H1 (cell line): ENCODE results near the gene LTBR. TPM values are rescaled to one million over a fixed set of nuclear protein-coding genes. Genes with fewer than 3 reads are reported as not detected.

ENCODE experiments used
- CTCF ChIA-PET: fragments of 300-600 bp; sonication (Branson Sonifier 250); formaldehyde crosslinking; loops from one replicate; lab custom pipeline; 2021; ENCODE audit not compliant: partially characterized antibody; lab: Charles Lee
- POLR2A ChIA-PET: fragments of 300-600 bp; sonication (Branson Sonifier 250); formaldehyde crosslinking; loops from one replicate; lab custom pipeline; 2021; ENCODE audit warnings: inconsistent platforms; ENCODE audit not compliant: partially characterized antibody; lab: Charles Lee
- DNase-seq, 2 experiments: peaks; one replicate each; pipeline versions ENCODE4 v3.0.0 to v3.0.0-alpha.2; 2010 to 2022; ENCODE audit warnings: low spot score in 2 of 2, low read depth in 1 of 2, mixed read lengths in 1 of 2
- FAIRE-seq: peaks from 2 replicates; lab custom pipeline; 2011; peaks lifted over from hg19 to GRCh38; lab: Jason Lieb, UNC
- H2AFZ ChIP-seq: 2 replicates; pipeline ENCODE4 v1.8.1; 2012; ENCODE audit warnings: low read length, inconsistent platforms
- H2AK5ac ChIP-seq: 2 replicates; pipeline ENCODE4 v1.6.1; 2013; ENCODE audit warnings: low read depth, low read length
- H2BK120ac ChIP-seq: replicated peaks from 2 replicates; pipeline ENCODE3; 2013; ENCODE audit warnings: low read depth, low read length, inconsistent platforms
- H2BK12ac ChIP-seq: 2 replicates; pipeline ENCODE4 v1.6.1; 2013; ENCODE audit warnings: low read depth, low read length
- H2BK15ac ChIP-seq: 2 replicates; pipeline ENCODE4 v1.6.1; 2013; ENCODE audit warnings: low read length
- H2BK20ac ChIP-seq: 2 replicates; pipeline ENCODE4 v1.6.1; 2013; ENCODE audit warnings: low read length
- H2BK5ac ChIP-seq: 2 replicates; pipeline ENCODE4 v1.6.1; 2013; ENCODE audit warnings: low read depth, low read length
- H3K14ac ChIP-seq: 2 replicates; pipeline ENCODE4 v1.6.1; 2013; ENCODE audit warnings: inconsistent platforms; ENCODE audit not compliant: insufficient read length
- H3K18ac ChIP-seq: 2 replicates; pipeline ENCODE4 v1.6.1; 2013; ENCODE audit warnings: low read length; ENCODE audit errors: extremely low read depth
- H3K23ac ChIP-seq: 2 replicates; pipeline ENCODE4 v1.6.1; 2013; ENCODE audit warnings: inconsistent platforms; ENCODE audit not compliant: insufficient read length
- H3K23me2 ChIP-seq: 2 replicates; pipeline ENCODE4 v1.6.1; 2013; ENCODE audit warnings: low read depth, low read length
- H3K27ac ChIP-seq: 2 replicates; pipeline ENCODE4 v1.6.1; 2011; ENCODE audit warnings: low read depth, low read length, inconsistent platforms
- H3K27me3 ChIP-seq, 4 experiments: replicated peaks in 1 of 4; 1 replicate in 1 of 4; 2 replicates in 3 of 4; pipeline versions ENCODE4 v1.6.1 to v1.8.1; 2011 to 2013; ENCODE audit warnings: low read length in 3 of 4, mild to moderate bottlenecking in 3 of 4, inconsistent platforms in 2 of 4, mixed read lengths in 2 of 4, moderate library complexity in 1 of 4; ENCODE audit not compliant: control insufficient read depth in 3 of 4, insufficient read depth in 3 of 4; ENCODE audit errors: extremely low read depth in 1 of 4
- H3K36me3 ChIP-seq, 4 experiments: 2 replicates each; pipeline versions ENCODE4 v1.6.1 to v1.8.1; 2011 to 2013; ENCODE audit warnings: mild to moderate bottlenecking in 4 of 4, low read length in 3 of 4, moderate library complexity in 2 of 4, control low read depth in 1 of 4, inconsistent platforms in 1 of 4; ENCODE audit not compliant: insufficient read depth in 4 of 4, control insufficient read depth in 2 of 4
- H3K4ac ChIP-seq: replicated peaks from 2 replicates; pipeline ENCODE3; 2013; ENCODE audit warnings: low read length, low read depth, mixed read lengths, inconsistent platforms; ENCODE audit not compliant: insufficient read length
- H3K4me1 ChIP-seq, 4 experiments: replicated peaks in 1 of 4; 1 replicate in 1 of 4; 2 replicates in 3 of 4; pipeline versions ENCODE4 v1.6.1 to v1.8.1; 2011 to 2013; ENCODE audit warnings: low read length in 3 of 4, inconsistent platforms in 2 of 4, mixed read lengths in 1 of 4; ENCODE audit not compliant: insufficient read depth in 4 of 4, control insufficient read depth in 3 of 4
- H3K4me2 ChIP-seq, 2 experiments: 2 replicates each; pipeline versions ENCODE4 v1.6.1 to v1.8.1; 2011 to 2013; ENCODE audit warnings: low read depth in 2 of 2, low read length in 2 of 2, control low read depth in 1 of 2, inconsistent platforms in 1 of 2, mild to moderate bottlenecking in 1 of 2; ENCODE audit not compliant: insufficient read depth in 1 of 2
- H3K4me3 ChIP-seq, 4 experiments: fragments of 200-600, 300-600 bp in 1 of 4; sonication (generic), shearing (Covaris generic), sonication (Bioruptor Twin) in 1 of 4; 2 replicates each; pipeline versions ENCODE4 v1.5.1 to v1.8.1; 2011 to 2016; ENCODE audit warnings: low read length in 4 of 4, low read depth in 3 of 4, control low read depth in 2 of 4, inconsistent platforms in 2 of 4, mild to moderate bottlenecking in 2 of 4, mixed read lengths in 1 of 4, moderate library complexity in 1 of 4; ENCODE audit not compliant: insufficient read depth in 2 of 4; ENCODE audit errors: extremely low read depth in 1 of 4
- H3K56ac ChIP-seq: replicated peaks from 2 replicates; pipeline ENCODE3; 2013; ENCODE audit warnings: low read depth, mild to moderate bottlenecking, mixed read lengths, low read length, inconsistent platforms; ENCODE audit not compliant: insufficient read length
- H3K79me1 ChIP-seq: 2 replicates; pipeline ENCODE4 v1.6.1; 2013; ENCODE audit warnings: low read depth, low read length, control low read depth
- H3K79me2 ChIP-seq, 2 experiments: 2 replicates each; pipeline versions ENCODE4 v1.6.1 to v1.8.1; 2012 to 2013; ENCODE audit warnings: low read length in 2 of 2, mild to moderate bottlenecking in 2 of 2, inconsistent platforms in 1 of 2; ENCODE audit not compliant: insufficient read depth in 2 of 2, control insufficient read depth in 1 of 2
- H3K9ac ChIP-seq, 4 experiments: replicated peaks in 1 of 4; 1 replicate in 1 of 4; 2 replicates in 3 of 4; pipeline versions ENCODE4 v1.6.1 to v1.8.1; 2011 to 2013; ENCODE audit warnings: low read depth in 3 of 4, low read length in 3 of 4, control low read depth in 2 of 4, mild to moderate bottlenecking in 2 of 4, moderate library complexity in 2 of 4, inconsistent platforms in 1 of 4; ENCODE audit errors: extremely low read depth in 1 of 4
- H3K9me3 ChIP-seq, 2 experiments: 2 replicates each; pipeline versions ENCODE4 v1.6.1 to v1.8.1; 2012 to 2013; ENCODE audit warnings: mild to moderate bottlenecking in 2 of 2, moderate library complexity in 2 of 2, control low read depth in 1 of 2, inconsistent platforms in 1 of 2, low read depth in 1 of 2, low read length in 1 of 2, mixed read lengths in 1 of 2; ENCODE audit not compliant: insufficient read depth in 2 of 2
- H4K20me1 ChIP-seq, 2 experiments: replicated peaks in 1 of 2; 2 replicates each; pipeline versions ENCODE3 to v1.8.1; 2011 to 2013; ENCODE audit warnings: inconsistent platforms in 2 of 2, low read length in 2 of 2, mild to moderate bottlenecking in 1 of 2; ENCODE audit not compliant: insufficient read depth in 2 of 2, control insufficient read depth in 1 of 2
- H4K5ac ChIP-seq: 2 replicates; pipeline ENCODE4 v1.6.1; 2013; ENCODE audit warnings: low read length, low read depth, mixed read lengths, inconsistent platforms; ENCODE audit not compliant: insufficient read length
- H4K8ac ChIP-seq: 2 replicates; pipeline ENCODE4 v1.8.0; 2013; ENCODE audit warnings: mild to moderate bottlenecking, moderate library complexity, low read length, inconsistent platforms; ENCODE audit not compliant: insufficient read depth; ENCODE audit errors: extremely low read depth
- H4K91ac ChIP-seq: replicated peaks from 2 replicates; pipeline ENCODE3; 2013; ENCODE audit warnings: low read length, mixed read lengths, inconsistent platforms; ENCODE audit not compliant: insufficient read length
- BACH1 ChIP-seq: IDR thresholded peaks from 2 replicates; pipeline ENCODE4 v1.6.1; 2012; ENCODE audit warnings: low read length, improper control_type of control experiment
- GABPA ChIP-seq: IDR thresholded peaks from 2 replicates; pipeline ENCODE4 v1.6.1; 2011; ENCODE audit warnings: mild to moderate bottlenecking, low read length, moderate library complexity, borderline replicate concordance; ENCODE audit not compliant: insufficient read depth
- GTF2F1 ChIP-seq: IDR thresholded peaks from 2 replicates; pipeline ENCODE4 v1.6.1; 2012; ENCODE audit warnings: low read depth, low read length, improper control_type of control experiment, borderline replicate concordance
- TBP ChIP-seq: IDR thresholded peaks from 2 replicates; pipeline ENCODE4 v1.6.1; 2011; ENCODE audit warnings: low read depth, low read length, improper control_type of control experiment
- TCF12 ChIP-seq: IDR thresholded peaks from 2 replicates; pipeline ENCODE4 v1.6.1; 2011; ENCODE audit warnings: low read depth, mild to moderate bottlenecking, low read length
- WGBS, 2 experiments: shearing (Covaris generic) in 1 of 2; methylation state at CpG; one replicate each; pipeline versions ENCODE4 v1.1.6 to v1.1.7; 2013 to 2015; ENCODE audit warnings: low lambda C conversion rate in 2 of 2, mixed read lengths in 2 of 2, inconsistent platforms in 1 of 2, low coverage in 1 of 2, missing lambda C conversion rate in 1 of 2; ENCODE audit not compliant: insufficient replicate concordance in 2 of 2, insufficient coverage in 1 of 2, insufficient read length in 1 of 2; ENCODE audit errors: extremely low coverage in 1 of 2, missing lambda C conversion rate in 1 of 2; 5-methylcytosine and 5-hydroxymethylcytosine counted together
- polyA plus RNA-seq, 7 experiments: library from polyadenylated mRNA; depleted of rRNA in 3 of 7; stranded (reverse) in 5 of 7; unstranded in 2 of 7; fragments of >200 nt in 5 of 7; fragments of 200-250 nt in 2 of 7; gene quantifications; 1 replicate in 5 of 7; 2 replicates in 1 of 7; 4 replicates in 1 of 7; pipeline versions ENCODE4 v1.2.1 to v1.2.3, GENCODE V29; 2011 to 2013; ENCODE audit warnings: missing spikeins in 2 of 7, mixed read lengths in 2 of 7
- total RNA-seq: library from RNA; stranded (reverse); fragmentation: NEBNext Ultra II Directional; extraction: Animal tissue kit (Norgen Biotek cat#: 25700); gene quantifications from 2 replicates; pipeline ENCODE4 v1.2.1, GENCODE V29; 2021
- TF ChIP-seq, protein P1 (sequence below): IDR thresholded peaks from 2 replicates; pipeline ENCODE4 v1.6.1; 2011; ENCODE audit warnings: low read length, improper control_type of control experiment

Gene LTBR
- total and polyA plus RNA-seq, 2 of the 8 experiments (the other 6 are each of a cell fraction or from before 2014, with no cell fraction given), result 5.1 to 6.3 TPM

DNA sequence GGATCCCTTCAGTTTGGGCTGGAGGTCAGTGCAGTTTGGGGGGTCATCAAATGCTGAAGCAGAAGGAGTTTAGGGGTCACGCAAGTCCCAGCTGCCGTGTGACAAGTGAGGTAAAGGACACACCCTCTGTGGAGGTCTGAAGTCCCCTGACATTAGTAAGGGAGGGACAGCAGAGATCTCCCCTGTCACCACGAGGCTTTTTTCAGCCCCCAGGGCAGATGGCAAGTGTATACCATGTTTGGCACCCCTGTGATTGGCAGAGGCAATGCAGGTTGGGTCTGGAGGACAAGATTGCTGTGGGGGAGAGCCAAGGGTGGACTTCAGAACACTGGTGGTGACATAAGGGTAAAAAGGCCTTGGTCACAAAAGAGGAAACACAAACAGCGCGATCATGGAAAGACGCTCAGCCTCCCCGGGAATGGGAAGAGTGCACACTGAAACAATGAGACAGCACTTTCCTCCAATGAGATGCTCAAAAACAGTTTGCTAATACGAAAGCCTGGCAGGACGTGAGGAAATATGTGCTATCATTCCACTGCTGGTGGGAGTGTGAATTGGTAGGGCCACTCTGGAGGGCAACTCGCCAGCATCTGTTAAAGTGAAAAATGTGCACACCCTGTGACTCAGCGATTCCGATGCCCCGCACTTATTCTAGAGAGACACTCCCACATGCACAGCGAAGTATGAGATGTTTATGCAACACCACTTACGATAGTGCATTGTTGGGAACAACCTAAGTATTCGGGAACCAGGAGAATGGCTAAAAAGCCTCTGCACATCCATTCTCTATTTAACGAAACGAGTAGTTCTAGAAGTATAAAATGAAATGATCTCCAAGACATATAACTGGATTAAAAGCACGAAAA, 46.4 kb downstream of the LTBR start:
- Histone ChIP-seq H3K18ac (no peak overlapping the region), H3K4me3 (no peak overlapping the region), H3K56ac (no peak overlapping the region), H3K23ac (no peak overlapping the region), H2BK5ac (no peak overlapping the region), H3K27ac (no peak overlapping the region), H3K79me2 (no peaks in the 10 kb centered on the region), H3K4me2 (no peak overlapping the region), H3K36me3 (no peaks in the 10 kb centered on the region), H3K27me3 (no peaks in the 10 kb centered on the region), H3K9me3 (no peaks in the 10 kb centered on the region), H3K79me1 (no peaks in the 10 kb centered on the region), H3K14ac (no peak overlapping the region), H3K4me1 (peaks cover 0 to 8% (median under 1%) of the 10 kb centered on the region in 4 experiments; a peak in 3 of 7 replicates), H2AK5ac (no peak overlapping the region), H4K91ac (no peak overlapping the region), H3K4ac (no peak overlapping the region), H2BK12ac (no peak overlapping the region), H2AFZ (no peak overlapping the region; the same call in 1 of the 2 replicates), H4K20me1 (no peaks in the 10 kb centered on the region), H2BK120ac (no peak overlapping the region), H3K9ac (no peak overlapping the region), H2BK20ac (no peak overlapping the region), H2BK15ac (no peak overlapping the region), H4K8ac (no peak overlapping the region), H3K23me2 (no peaks in the 10 kb centered on the region), H4K5ac (no peak overlapping the region)
- WGBS, 2 experiments, result 91% methylated on average over 19 of the region's 19 CpGs; no CpG with 5 or more reads in 1 of the 2 experiments
- TF ChIP-seq TCF12 (no peak), GABPA (no peak), BACH1 (peak; percentile 53; the same call in 1 of the 2 replicates), TBP (no peak), GTF2F1 (no peak)
- TF ChIP-seq, protein P1, sequence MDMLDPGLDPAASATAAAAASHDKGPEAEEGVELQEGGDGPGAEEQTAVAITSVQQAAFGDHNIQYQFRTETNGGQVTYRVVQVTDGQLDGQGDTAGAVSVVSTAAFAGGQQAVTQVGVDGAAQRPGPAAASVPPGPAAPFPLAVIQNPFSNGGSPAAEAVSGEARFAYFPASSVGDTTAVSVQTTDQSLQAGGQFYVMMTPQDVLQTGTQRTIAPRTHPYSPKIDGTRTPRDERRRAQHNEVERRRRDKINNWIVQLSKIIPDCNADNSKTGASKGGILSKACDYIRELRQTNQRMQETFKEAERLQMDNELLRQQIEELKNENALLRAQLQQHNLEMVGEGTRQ, result no peak
- FAIRE-seq (no peak), DNase-seq (no peak)
- CTCF ChIA-PET, result no interaction called here
- POLR2A ChIA-PET, result no interaction called here
